ENCODE data around the gene NPL.

NPL gene

GRCh38 chr1:182752077-182752988, 37.2 kb upstream of the NPL start:
- Histone ChIP-seq H3F3A (ENCODE audit: insufficient read depth, low read length) (no peaks in the 10 kb centered on the region), H3K9ac (ENCODE audit: low read length) (no peak overlapping the region), H3K4me3 (ENCODE audit: low read length) (no peak overlapping the region), H3K9me2 (replicated peaks; ENCODE audit: insufficient read depth, low read length) (no peaks in the 10 kb centered on the region), H3K79me2 (ENCODE audit: low read length) (no peaks in the 10 kb centered on the region), H3K27ac (ENCODE audit: low read length) (no peak overlapping the region), H3K36me3 (replicated peaks; ENCODE audit: insufficient read depth, low read length) (no peaks in the 10 kb centered on the region), H2AFZ (ENCODE audit: low read length) (no peak overlapping the region), H3K9me3 (replicated peaks; ENCODE audit: insufficient read depth, low read length) (no peaks in the 10 kb centered on the region), H4K20me1 (ENCODE audit: insufficient read depth, low read length) (no peaks in the 10 kb centered on the region), H3K27me3 (replicated peaks; ENCODE audit: insufficient read depth, low read length) (no peaks in the 10 kb centered on the region), H3K4me2 (ENCODE audit: low read depth, low read length) (no peak overlapping the region), H3K4me1 (ENCODE audit: low read length) (no peaks in the 10 kb centered on the region)
- DNase-seq: no peak
- TF ChIP-seq CTCF (IDR thresholded peaks at IDR 0.05; ENCODE audit: low read length) (no peak), EZH2phosphoT487 (IDR thresholded peaks at IDR 0.05; ENCODE audit: low read length) (no peak), EZH2 (optimal IDR thresholded peaks at IDR 0.05; ENCODE audit: low read depth, low read length) (no peak)

GRCh38 chr1:182754087-182754486, 35.5 kb upstream of the NPL start:
- no peaks in the 10 kb centered on the region for H3F3A ChIP-seq (ENCODE audit: insufficient read depth, low read length)
- H3K9ac ChIP-seq (ENCODE audit: low read length): no peak overlapping the region
- no peaks in the 10 kb centered on the region for H3K36me3 ChIP-seq (replicated peaks; ENCODE audit: insufficient read depth, low read length)
- H2AFZ ChIP-seq (ENCODE audit: low read length): no peak overlapping the region
- no peaks in the 10 kb centered on the region for H3K9me3 ChIP-seq (replicated peaks; ENCODE audit: insufficient read depth, low read length)
- DNase-seq: no peak
- no peak for TF ChIP-seq EZH2 (optimal IDR thresholded peaks at IDR 0.05; ENCODE audit: low read depth, low read length)
- no peak for TF ChIP-seq CTCF (IDR thresholded peaks at IDR 0.05; ENCODE audit: low read length)
- no peak for TF ChIP-seq EZH2phosphoT487 (IDR thresholded peaks at IDR 0.05; ENCODE audit: low read length)
- no peak overlapping the region for H3K4me2 ChIP-seq (ENCODE audit: low read depth, low read length)
- no peaks in the 10 kb centered on the region for H3K79me2 ChIP-seq (ENCODE audit: low read length)
- H3K27me3 ChIP-seq (replicated peaks; ENCODE audit: insufficient read depth, low read length): no peaks in the 10 kb centered on the region
- H3K4me3 ChIP-seq (ENCODE audit: low read length): no peak overlapping the region
- H3K27ac ChIP-seq (ENCODE audit: low read length): no peak overlapping the region
- no peaks in the 10 kb centered on the region for H3K9me2 ChIP-seq (replicated peaks; ENCODE audit: insufficient read depth, low read length)
- H4K20me1 ChIP-seq (ENCODE audit: insufficient read depth, low read length): no peaks in the 10 kb centered on the region
- no peaks in the 10 kb centered on the region for H3K4me1 ChIP-seq (ENCODE audit: low read length)

DNA sequence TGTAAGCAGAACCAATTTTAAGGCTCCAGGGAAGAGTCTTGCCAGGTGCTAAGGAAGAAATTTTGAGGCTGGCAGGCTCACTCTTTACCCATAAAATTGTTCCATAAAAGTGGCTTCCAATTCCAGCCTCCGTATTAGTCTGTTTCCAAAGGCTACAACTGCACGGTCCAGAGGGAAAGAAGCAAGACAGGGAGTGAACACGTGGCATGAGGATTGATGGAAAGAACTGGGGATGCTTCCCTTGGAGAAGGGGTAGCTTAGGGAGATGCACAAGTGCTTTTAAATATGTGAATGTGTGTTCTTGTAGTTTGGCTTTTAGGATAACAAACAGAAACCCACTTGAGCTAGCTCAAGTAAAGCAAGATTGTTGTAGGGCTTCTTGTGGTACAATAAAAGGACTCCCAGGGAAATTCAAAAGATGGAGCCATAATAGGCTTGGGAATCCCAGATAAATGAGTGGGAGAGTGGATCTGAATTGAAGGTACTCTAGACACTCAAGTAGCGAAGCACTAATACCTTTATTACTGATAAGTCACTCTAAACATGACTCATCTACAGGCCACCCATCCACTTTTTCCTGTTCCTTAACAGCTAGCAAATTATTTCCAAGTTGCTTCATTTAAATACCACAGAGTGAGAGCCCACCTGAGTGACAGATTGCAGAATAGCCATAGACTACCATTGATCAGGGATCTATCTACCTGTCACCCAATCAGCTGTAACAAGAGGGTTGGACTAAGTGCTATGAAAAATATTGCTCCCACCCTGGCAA, 34.8 kb upstream of the NPL start:
- no peaks in the 10 kb centered on the region for H3K79me2 ChIP-seq (ENCODE audit: low read length)
- H3K4me1 ChIP-seq (ENCODE audit: low read length): no peaks in the 10 kb centered on the region
- no peaks in the 10 kb centered on the region for H3K9me3 ChIP-seq (replicated peaks; ENCODE audit: insufficient read depth, low read length)
- no peaks in the 10 kb centered on the region for H4K20me1 ChIP-seq (ENCODE audit: insufficient read depth, low read length)
- H3K27me3 ChIP-seq (replicated peaks; ENCODE audit: insufficient read depth, low read length): no peaks in the 10 kb centered on the region
- DNase-seq: no peak
- H3K27ac ChIP-seq (ENCODE audit: low read length): no peak overlapping the region
- H3K9me2 ChIP-seq (replicated peaks; ENCODE audit: insufficient read depth, low read length): no peaks in the 10 kb centered on the region
- H3K4me2 ChIP-seq (ENCODE audit: low read depth, low read length): no peak overlapping the region
- TF ChIP-seq EZH2phosphoT487 (IDR thresholded peaks at IDR 0.05; ENCODE audit: low read length) (no peak), EZH2 (optimal IDR thresholded peaks at IDR 0.05; ENCODE audit: low read depth, low read length) (no peak), CTCF (IDR thresholded peaks at IDR 0.05; ENCODE audit: low read length) (no peak)
- H3K36me3 ChIP-seq (replicated peaks; ENCODE audit: insufficient read depth, low read length): no peaks in the 10 kb centered on the region
- no peak overlapping the region for H3K4me3 ChIP-seq (ENCODE audit: low read length)
- H3K9ac ChIP-seq (ENCODE audit: low read length): no peak overlapping the region
- no peak overlapping the region for H2AFZ ChIP-seq (ENCODE audit: low read length)
- H3F3A ChIP-seq (ENCODE audit: insufficient read depth, low read length): no peaks in the 10 kb centered on the region

All from MM.1S (cell line).